DMS53 treated with DMSO at 0.1 percent for 48 hours (cell line): Measurements from ENCODE around the gene KLHL26.
A peak's percentile ranks its signal among the peaks of the same experiment; 100 is the strongest.
"Not testable (repeated sequence)": the region's sequence is repeated elsewhere in the genome, so short reads cannot be mapped to it uniquely, and the experiment has no call there.

Source experiments
- DNase-seq: peaks from one replicate; lab custom pipeline; 2025; ENCODE audit not compliant: unreplicated experiment; lab: John Stamatoyannopoulos, UW

The KLHL26 gene

GRCh38 chr19:18636969-18637629 is at the start of gene KLHL26:
TSS of gene KLHL26 (plus strand) at chr19:18637028. CDS start at chr19:18637055, 27 bp downstream.
- no peak for DNase-seq

GRCh38 chr19:18587561-18587960 is 49.3 kb upstream of the KLHL26 start:
- no peak for DNase-seq

GRCh38 chr19:18587962-18588610 is 48.7 kb upstream of the KLHL26 start:
- no peak for DNase-seq

- DNase-seq, result peak; percentile 44
These were observed 48.0 kb upstream of the KLHL26 start, which contains the start of gene REX1BD for GRCh38 chr19:18588611-18589379. TSS of gene REX1BD (plus strand) at chr19:18588798. CDS start at chr19:18588802, 4 bp downstream.

- DNase-seq, result peak; percentile 44
These were observed 47.2 kb upstream of the KLHL26 start for GRCh38 chr19:18589380-18590272.

GRCh38 chr19:18590273-18591272 is 46.3 kb upstream of the KLHL26 start:
- DNase-seq, result no peak

- DNase-seq, result no peak
These were observed 45.0 kb upstream of the KLHL26 start for GRCh38 chr19:18591735-18592385.

- DNase-seq, result not testable (repeated sequence)
These were observed 44.1 kb upstream of the KLHL26 start for GRCh38 chr19:18592732-18593131.

GRCh38 chr19:18593367-18594095 is 43.3 kb upstream of the KLHL26 start:
- DNase-seq, result no peak

GRCh38 chr19:18594096-18594823 is 42.6 kb upstream of the KLHL26 start:
- peak; percentile 44 for DNase-seq

GRCh38 chr19:18594824-18595373 is 41.9 kb upstream of the KLHL26 start:
- no peak for DNase-seq

- DNase-seq, result no peak
These were observed 41.4 kb upstream of the KLHL26 start for GRCh38 chr19:18595475-18595874.

- DNase-seq, result peak; percentile 30
These were observed 40.1 kb upstream of the KLHL26 start for GRCh38 chr19:18596752-18597157.

GRCh38 chr19:18597809-18598660 is 38.8 kb upstream of the KLHL26 start:
- no peak for DNase-seq

GRCh38 chr19:18599485-18599884 is 37.3 kb upstream of the KLHL26 start:
- no peak for DNase-seq

- DNase-seq, result not testable (repeated sequence)
These were observed 36.0 kb upstream of the KLHL26 start for GRCh38 chr19:18600692-18601397.
